Endothelial cell of umbilical vein (primary cell): Measurements from ENCODE around the gene SSRP1. TPM values are rescaled to one million over a fixed set of nuclear protein-coding genes. Genes with fewer than 3 reads are reported as not detected.

Experiments
- BruUV-seq: library from RNA; stranded (reverse); fragments of 400-500 nt; replicated peaks from 2 replicates; lab custom pipeline; 2021; lab: Mats Ljungman, UMichigan
- CTCF ChIA-PET: fragments of 300-600, 350-600 bp; sonication (Branson Sonifier 250); formaldehyde crosslinking; loops from one replicate; lab custom pipeline; 2021; ENCODE audit warnings: antibody characterized with exemption, inconsistent platforms; lab: Charles Lee
- POLR2A ChIA-PET: fragments of 300-600, 350-600 bp; sonication (Branson Sonifier 250); formaldehyde crosslinking; loops from one replicate; lab custom pipeline; 2021; ENCODE audit warnings: antibody characterized with exemption, inconsistent platforms; lab: Charles Lee
- DNase-seq: peaks from one replicate; pipeline ENCODE4 v3.0.0-alpha.2; 2011; ENCODE audit warnings: low read depth, low spot score
- FAIRE-seq: peaks from 2 replicates; lab custom pipeline; 2011; peaks lifted over from hg19 to GRCh38; lab: Jason Lieb, UNC
- H2AFZ ChIP-seq: 2 replicates; pipeline ENCODE4 v1.6.0; 2012; ENCODE audit warnings: low read depth, low read length, control low read depth, inconsistent platforms
- H3K27ac ChIP-seq: 2 replicates; pipeline ENCODE4 v1.5.1; 2011; ENCODE audit warnings: low read depth, mild to moderate bottlenecking, control low read depth, low read length, moderate library complexity; ENCODE audit not compliant: insufficient read depth
- H3K27me3 ChIP-seq, 2 experiments: 2 replicates each; pipeline versions ENCODE4 v1.6.0 to v1.6.1; 2011; ENCODE audit warnings: low read length in 2 of 2, mixed read lengths in 1 of 2; ENCODE audit not compliant: control insufficient read depth in 2 of 2, insufficient read depth in 2 of 2
- H3K36me3 ChIP-seq, 2 experiments: 2 replicates in 1 of 2; 3 replicates in 1 of 2; pipeline ENCODE4 v1.5.1; 2011; ENCODE audit warnings: low read length in 2 of 2, mild to moderate bottlenecking in 1 of 2, moderate library complexity in 1 of 2; ENCODE audit not compliant: control insufficient read depth in 2 of 2, insufficient read depth in 2 of 2; ENCODE audit errors: extremely low read depth in 1 of 2
- H3K4me1 ChIP-seq: 3 replicates; pipeline ENCODE4 v1.5.1; 2011; ENCODE audit warnings: mild to moderate bottlenecking, low read length; ENCODE audit not compliant: control insufficient read depth, insufficient read depth; ENCODE audit errors: extremely low read depth
- H3K4me2 ChIP-seq: 2 replicates; pipeline ENCODE4 v1.6.1; 2011; ENCODE audit warnings: low read length, control low read depth, mixed read lengths; ENCODE audit not compliant: insufficient read depth
- H3K4me3 ChIP-seq, 3 experiments: fragments of 200-600 bp in 1 of 3; sonication (generic), shearing (Covaris generic) in 1 of 3; replicated peaks in 1 of 3; 2 replicates each; pipeline ENCODE4 v1.5.1; 2011 to 2016; ENCODE audit warnings: control low read depth in 3 of 3, low read length in 3 of 3, mild to moderate bottlenecking in 2 of 3, inconsistent platforms in 1 of 3, low read depth in 1 of 3, moderate library complexity in 1 of 3; ENCODE audit not compliant: insufficient read depth in 1 of 3
- H3K79me2 ChIP-seq: 2 replicates; pipeline ENCODE4 v1.6.0; 2012; ENCODE audit warnings: low read length, inconsistent platforms; ENCODE audit not compliant: control insufficient read depth, insufficient read depth
- H3K9ac ChIP-seq: replicated peaks from 2 replicates; pipeline ENCODE3; 2011; ENCODE audit warnings: low read length, control low read depth; ENCODE audit not compliant: insufficient read depth; ENCODE audit errors: extremely low read depth
- H3K9me1 ChIP-seq: replicated peaks from 3 replicates; pipeline ENCODE4 v1.6.0; 2011; ENCODE audit warnings: mild to moderate bottlenecking, low read length; ENCODE audit not compliant: control insufficient read depth, insufficient read depth; ENCODE audit errors: extremely low read depth
- H3K9me3 ChIP-seq: replicated peaks from 2 replicates; pipeline ENCODE4 v1.5.1; 2012; ENCODE audit warnings: low read length, inconsistent platforms; ENCODE audit not compliant: control insufficient read depth, insufficient read depth
- H4K20me1 ChIP-seq: replicated peaks from 2 replicates; pipeline ENCODE3; 2011; ENCODE audit warnings: mild to moderate bottlenecking, low read length; ENCODE audit not compliant: control insufficient read depth, insufficient read depth; ENCODE audit errors: extremely low read depth
- CTCF ChIP-seq, 2 donors: IDR thresholded peaks; 1 replicate in 1 of 2; 2 replicates in 1 of 2; pipeline ENCODE4 v1.5.1; 2011; ENCODE audit warnings: low read length in 2 of 2, mild to moderate bottlenecking in 2 of 2, moderate library complexity in 2 of 2, control low read depth in 1 of 2, inconsistent platforms in 1 of 2, low read depth in 1 of 2; ENCODE audit not compliant: insufficient read depth in 1 of 2; ENCODE audit errors: extremely low read depth in 1 of 2
- EZH2 ChIP-seq: IDR thresholded peaks from 2 replicates; pipeline ENCODE4 v1.6.1; 2012; ENCODE audit warnings: borderline replicate concordance, low read depth, mild to moderate bottlenecking, moderate library complexity, low read length, inconsistent platforms; ENCODE audit not compliant: severe bottlenecking
- FOS ChIP-seq: IDR thresholded peaks from 2 replicates; pipeline ENCODE4 v1.6.1; 2011; ENCODE audit warnings: mild to moderate bottlenecking, low read length, moderate library complexity, borderline replicate concordance; ENCODE audit not compliant: insufficient read depth
- GATA2 ChIP-seq: IDR thresholded peaks from 2 replicates; pipeline ENCODE4 v1.7.0; 2011; ENCODE audit warnings: low read depth, mild to moderate bottlenecking, moderate library complexity, mixed read lengths, low read length; ENCODE audit not compliant: insufficient read length, insufficient read depth
- JUN ChIP-seq: IDR thresholded peaks from 2 replicates; pipeline ENCODE4 v1.6.1; 2011; ENCODE audit warnings: borderline replicate concordance, low read depth; ENCODE audit not compliant: insufficient read length, insufficient read depth
- MYC ChIP-seq: IDR thresholded peaks from one replicate; pipeline ENCODE4 v1.6.1; 2011; ENCODE audit warnings: mild to moderate bottlenecking, low read depth, low read length
- POLR2A ChIP-seq: IDR thresholded peaks from 2 replicates; pipeline ENCODE4 v1.6.1; 2012; ENCODE audit warnings: low read depth, mild to moderate bottlenecking, control low read depth, low read length
- POLR2AphosphoS5 ChIP-seq: IDR thresholded peaks from 2 replicates; pipeline ENCODE4 v1.6.1; 2012; ENCODE audit warnings: low read depth, mild to moderate bottlenecking, control low read depth, low read length, moderate library complexity; ENCODE audit not compliant: insufficient read depth
- dilution Hi-C: fragments of 300-500 bp; cut with MboI; formaldehyde crosslinking; loops from one replicate; pipeline ENCODE4 v1.15.0; 2019; ENCODE audit warnings: low sequenced_read_pairs; ENCODE audit not compliant: extremely low pct_ligation_motif_present
- intact Hi-C: fragments of 100-400 bp; cut with micrococcal nuclease; formaldehyde crosslinking; loops from one replicate; pipeline ENCODE4 v1.10.0; 2022
- polyA plus RNA-seq, 4 experiments: library from polyadenylated mRNA; depleted of rRNA in 3 of 4; stranded (reverse) in 3 of 4; unstranded in 1 of 4; fragments of >200 nt; gene quantifications; 2 replicates each; pipeline versions ENCODE4 v1.2.1 to v1.2.3, GENCODE V29; 2011 to 2012; ENCODE audit warnings: missing spikeins in 1 of 4
- total RNA-seq: library from RNA; stranded (reverse); gene quantifications from 2 replicates; pipeline ENCODE4 v1.2.3, GENCODE V29; 2021
- TF ChIP-seq, protein P1 (sequence below): IDR thresholded peaks from 2 replicates; pipeline ENCODE4 v1.6.1; 2011; ENCODE audit not compliant: insufficient read depth, insufficient read length

The SSRP1 gene
- total and polyA plus RNA-seq, 2 donors (not counting 3 experiments of a cell fraction or from before 2014, with no cell fraction given), result 130 to 146 TPM

DNA sequence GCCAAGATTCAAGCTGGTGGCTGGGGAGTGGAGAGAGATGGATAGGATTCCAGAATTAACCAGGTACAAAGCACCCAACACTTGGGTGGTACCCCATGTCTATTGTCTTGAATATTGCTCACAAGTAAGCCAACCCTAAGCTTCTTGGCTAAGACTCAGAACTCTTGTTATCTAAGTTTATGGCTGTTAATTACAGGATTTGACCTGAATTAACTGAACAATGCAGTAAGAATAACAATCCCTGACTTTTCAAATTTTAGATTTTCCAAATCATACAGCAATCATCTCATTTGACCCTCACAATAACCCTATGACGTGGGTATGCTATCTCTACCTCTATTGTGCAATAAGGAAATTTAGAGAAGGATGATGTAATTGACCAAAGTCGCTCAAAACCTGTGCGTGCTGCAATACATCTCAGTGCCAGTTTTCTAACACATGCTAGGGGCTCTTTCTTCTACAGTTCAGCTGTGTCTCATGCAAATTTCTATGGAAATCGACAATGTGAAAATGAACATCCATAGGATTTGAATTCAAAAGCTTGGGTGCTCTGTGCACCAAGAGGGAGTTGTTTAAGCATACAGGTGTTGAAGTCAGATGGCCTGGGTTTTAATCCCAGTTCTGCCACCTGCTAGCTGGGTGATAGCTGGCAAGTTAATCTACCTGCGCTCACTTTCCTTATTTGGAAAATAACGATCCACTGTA, 58.6 kb downstream of the SSRP1 start:
- peak overlapping the region; percentile 83 for H2AFZ ChIP-seq

DNA sequence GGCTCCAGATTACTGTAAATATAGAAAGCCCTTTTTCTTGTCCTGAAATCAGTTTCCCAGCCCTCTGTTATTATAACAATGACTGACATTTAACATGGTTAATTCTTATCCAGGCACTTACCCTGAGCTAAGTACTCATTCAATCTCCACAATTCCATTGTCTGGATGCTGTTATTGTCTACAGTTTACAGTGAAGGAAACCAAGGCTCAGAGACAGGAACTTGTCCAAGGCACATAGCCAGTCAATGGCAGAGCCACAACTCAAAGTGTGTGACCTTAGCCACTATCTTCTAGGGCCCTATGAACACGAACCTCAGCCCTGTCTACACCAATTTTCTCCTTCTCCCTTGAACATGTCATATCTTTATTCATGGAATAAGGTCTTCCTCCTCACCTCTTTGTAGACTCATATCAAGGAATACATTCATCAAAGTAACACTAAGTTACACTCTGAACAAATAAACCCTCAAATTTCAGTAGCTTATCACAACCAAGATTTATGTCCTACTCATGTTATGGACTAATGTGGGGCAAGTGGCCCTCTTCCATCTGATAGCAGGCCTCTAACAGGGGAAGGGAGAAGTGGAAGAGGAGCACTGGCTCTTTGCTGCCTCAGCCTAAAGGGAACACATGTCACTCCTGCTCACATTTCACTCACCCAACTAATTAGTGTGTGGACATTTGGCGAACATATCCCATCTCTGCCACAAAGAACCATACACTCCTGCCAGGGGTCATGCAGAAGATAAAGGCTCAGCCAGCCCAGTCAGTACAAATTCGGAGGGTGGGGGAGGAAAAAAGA, 59.3 kb downstream of the SSRP1 start:
- intact Hi-C loops, result no loop called here
- CTCF ChIA-PET, result interaction anchor here (0.8 to 8.4 kb wide), 4 partner anchors 7 to 145 kb away, joined by 4 to 116 read pairs (median 8); no protein-coding TSS in a partner anchor
- H3K4me2 ChIP-seq, result no peak overlapping the region

More for the DNA sequence above, 58.6 kb downstream of the SSRP1 start:
- H3K9me1 ChIP-seq, result no peaks in the 10 kb centered on the region
- H3K36me3 ChIP-seq, result no peaks in the 10 kb centered on the region
- dilution Hi-C loops, result no loop called here
- FAIRE-seq, result no peak
- no peaks in the 10 kb centered on the region for H3K79me2 ChIP-seq
- TF ChIP-seq POLR2AphosphoS5 (no peak), JUN (peak; percentile 9)
- POLR2A ChIA-PET, result no interaction called here
- no peak overlapping the region for H3K4me2 ChIP-seq
- no peak overlapping the region for H3K4me3 ChIP-seq
- H3K27me3 ChIP-seq, result no peaks in the 10 kb centered on the region
- DNase-seq, result peak; percentile 81
- H4K20me1 ChIP-seq, result no peaks in the 10 kb centered on the region
- peaks cover 32% of the 10 kb centered on the region for H3K4me1 ChIP-seq
- no TSS peak for BruUV-seq
- intact Hi-C loops, result no loop called here
- no peak overlapping the region for H3K27ac ChIP-seq
- H3K9me3 ChIP-seq, result no peaks in the 10 kb centered on the region
- CTCF ChIA-PET, result interaction anchor here (0.8 to 8.4 kb wide), 8 partner anchors 8 to 436 kb away, joined by 3 to 116 read pairs (median 6); no protein-coding TSS in a partner anchor
- no peak overlapping the region for H3K9ac ChIP-seq

More for the DNA sequence above, 59.3 kb downstream of the SSRP1 start:
- H3K79me2 ChIP-seq, result no peaks in the 10 kb centered on the region
- dilution Hi-C loops, result no loop called here
- TSS peak; percentile 24 for BruUV-seq
- peaks cover 32% of the 10 kb centered on the region for H3K4me1 ChIP-seq
- no peaks in the 10 kb centered on the region for H4K20me1 ChIP-seq
- no peaks in the 10 kb centered on the region for H3K27me3 ChIP-seq
- H3K27ac ChIP-seq, result no peak overlapping the region
- no peak overlapping the region for H3K9ac ChIP-seq
- no peaks in the 10 kb centered on the region for H3K9me1 ChIP-seq
- TF ChIP-seq JUN (no peak), POLR2AphosphoS5 (no peak), GATA2 (no peak), POLR2A (no peak), CTCF (IDR thresholded peaks at IDR 0.05; ENCODE audit: extremely low read depth in 1 of 2, insufficient read depth in 1 of 2, low read depth in 1 of 2, low read length in 2 of 2) (no peak), EZH2 (no peak), MYC (no peak), FOS (no peak)
- TF ChIP-seq, protein P1, sequence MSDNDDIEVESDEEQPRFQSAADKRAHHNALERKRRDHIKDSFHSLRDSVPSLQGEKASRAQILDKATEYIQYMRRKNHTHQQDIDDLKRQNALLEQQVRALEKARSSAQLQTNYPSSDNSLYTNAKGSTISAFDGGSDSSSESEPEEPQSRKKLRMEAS, result no peak
- FAIRE-seq (peak; percentile 77), DNase-seq (peak; percentile 74)
- no peak overlapping the region for H2AFZ ChIP-seq
- POLR2A ChIA-PET, result no interaction called here
- H3K36me3 ChIP-seq, result no peaks in the 10 kb centered on the region
- no peaks in the 10 kb centered on the region for H3K9me3 ChIP-seq
- H3K4me3 ChIP-seq, result no peak overlapping the region
